Measurements from ENCODE around the gene BEND6.
"Not testable (repeated sequence)": the region's sequence is repeated elsewhere in the genome, so short reads cannot be mapped to it uniquely, and the experiment has no call there.

DNA sequence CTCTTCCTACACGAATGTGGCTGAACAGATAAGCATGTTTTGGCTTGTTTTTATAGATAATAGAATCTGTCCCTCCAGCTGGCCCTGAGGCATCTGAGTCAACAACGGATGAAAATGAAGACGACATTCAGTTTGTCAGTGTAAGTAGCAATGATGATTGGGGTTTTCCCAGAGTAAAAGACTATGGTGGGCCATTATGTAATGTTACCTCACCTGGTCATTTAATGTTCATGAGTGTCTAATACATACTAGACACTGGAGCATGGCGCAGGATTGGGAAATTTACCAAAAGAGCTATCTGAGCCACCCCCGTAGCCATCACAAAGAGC is 92.3 kb downstream of the BEND6 start:
- not testable (repeated sequence) for TF ChIP-seq CTCF, POLR2AphosphoS5, POLR2A, EP300 (IDR thresholded peaks at IDR 0.05)
